ENCODE measurements around the gene EEF1A2. TPM values are rescaled to one million over a fixed set of nuclear protein-coding genes. Genes with fewer than 3 reads are reported as not detected.

EEF1A2 gene
- total RNA-seq, 1 donor from 2014 or later = 0.67 TPM

DNA sequence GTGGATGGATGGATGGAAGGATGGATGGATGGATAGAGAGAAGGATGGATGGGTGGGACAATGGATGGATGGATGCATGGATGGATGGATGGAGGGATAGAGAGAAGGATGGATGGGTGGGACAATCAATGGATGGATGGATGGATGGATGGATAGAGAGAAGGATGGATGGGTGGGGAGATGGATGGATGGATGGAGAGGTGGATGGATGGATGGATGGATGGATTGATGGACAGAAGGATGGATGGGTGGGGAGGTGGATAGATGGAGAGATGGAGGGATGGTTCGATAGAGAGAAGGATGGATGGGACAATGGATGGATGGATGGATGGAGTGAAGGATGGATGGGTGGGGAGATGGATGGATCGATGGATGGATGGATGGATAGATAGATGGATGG is 6.4 kb downstream of the EEF1A2 start:
- no peak overlapping the region for H3K27ac ChIP-seq
- TF ChIP-seq CTCF (IDR thresholded peaks at IDR 0.05) = no peak
- no peak for ATAC-seq
- DNase-seq = no peak
- intact Hi-C loops (cut with DNase I) = no loop called here
- no peaks in the 10 kb centered on the region for H3K36me3 ChIP-seq
- H3K4me1 ChIP-seq = peaks cover 8% of the 10 kb centered on the region
- H3K4me3 ChIP-seq = no peak overlapping the region
- H3K27me3 ChIP-seq = peaks cover 45% of the 10 kb centered on the region
- H3K9me3 ChIP-seq = no peaks in the 10 kb centered on the region

GRCh38 chr20:63491635-63492230 is 7.2 kb downstream of the EEF1A2 start:
- H3K36me3 ChIP-seq = no peaks in the 10 kb centered on the region
- peaks cover 8% of the 10 kb centered on the region for H3K4me1 ChIP-seq
- peaks cover 42% of the 10 kb centered on the region for H3K27me3 ChIP-seq
- DNase-seq = no peak
- intact Hi-C loops (cut with DNase I) = no loop called here
- no peak for ATAC-seq
- no peaks in the 10 kb centered on the region for H3K9me3 ChIP-seq
- no peak overlapping the region for H3K4me3 ChIP-seq
- TF ChIP-seq CTCF (IDR thresholded peaks at IDR 0.05) = no peak
- no peak overlapping the region for H3K27ac ChIP-seq

- ATAC-seq (no peak), DNase-seq (no peak)
- no peak for TF ChIP-seq CTCF (IDR thresholded peaks at IDR 0.05)
- Histone ChIP-seq H3K4me1 (peaks cover 3% of the 10 kb centered on the region), H3K4me3 (no peak overlapping the region), H3K27ac (no peak overlapping the region), H3K36me3 (no peaks in the 10 kb centered on the region), H3K27me3 (peaks cover 43% of the 10 kb centered on the region), H3K9me3 (no peaks in the 10 kb centered on the region)
- intact Hi-C loops (cut with DNase I) = no loop called here
These were observed 7.8 kb downstream of the EEF1A2 start for GRCh38 chr20:63491078-63491477.

DNA sequence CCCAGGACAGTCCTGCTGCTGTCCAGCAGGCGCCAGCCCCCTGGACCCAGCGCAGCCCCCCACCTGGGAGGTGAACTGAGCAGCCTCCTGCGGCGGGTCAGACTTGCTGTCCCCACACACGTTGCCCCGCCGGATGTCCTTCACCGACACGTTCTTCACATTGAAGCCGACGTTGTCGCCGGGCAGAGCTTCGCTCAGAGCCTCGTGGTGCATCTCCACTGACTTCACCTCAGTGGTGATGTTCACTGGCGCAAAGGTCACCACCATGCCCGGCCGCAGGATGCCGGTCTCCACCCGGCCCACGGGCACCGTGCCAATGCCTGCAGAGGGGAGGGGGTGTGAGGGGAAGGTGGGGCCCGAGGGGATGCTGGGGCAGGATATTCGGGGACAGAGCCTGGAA is 8.5 kb downstream of the EEF1A2 start:
- no peak for TF ChIP-seq CTCF (IDR thresholded peaks at IDR 0.05)
- H3K27me3 ChIP-seq = peaks cover 47% of the 10 kb centered on the region
- H3K4me1 ChIP-seq = no peaks in the 10 kb centered on the region
- H3K4me3 ChIP-seq = no peak overlapping the region
- no peak overlapping the region for H3K27ac ChIP-seq
- no peaks in the 10 kb centered on the region for H3K36me3 ChIP-seq
- H3K9me3 ChIP-seq = no peaks in the 10 kb centered on the region
- ATAC-seq = no peak
- no peak for DNase-seq
- intact Hi-C loops (cut with DNase I) = no loop called here

- H3K4me3 ChIP-seq = no peak overlapping the region
- no peaks in the 10 kb centered on the region for H3K9me3 ChIP-seq
- H3K4me1 ChIP-seq = no peaks in the 10 kb centered on the region
- H3K36me3 ChIP-seq = no peaks in the 10 kb centered on the region
- ATAC-seq (no peak), DNase-seq (no peak)
- intact Hi-C loops (cut with DNase I) = no loop called here
- TF ChIP-seq CTCF (IDR thresholded peaks at IDR 0.05) = no peak
- no peak overlapping the region for H3K27ac ChIP-seq
- H3K27me3 ChIP-seq = peaks cover 57% of the 10 kb centered on the region
These were observed 10.3 kb downstream of the EEF1A2 start for GRCh38 chr20:63488315-63489251.
